ENCODE measurements around the gene SLX4IP. TPM values are rescaled to one million over a fixed set of nuclear protein-coding genes. Genes with fewer than 3 reads are reported as not detected.

Gene SLX4IP
- total and polyA plus RNA-seq, 2 of the 13 experiments (the other 11 are each of a cell fraction or from before 2014, with no cell fraction given) = 3.6 to 7.3 TPM

DNA sequence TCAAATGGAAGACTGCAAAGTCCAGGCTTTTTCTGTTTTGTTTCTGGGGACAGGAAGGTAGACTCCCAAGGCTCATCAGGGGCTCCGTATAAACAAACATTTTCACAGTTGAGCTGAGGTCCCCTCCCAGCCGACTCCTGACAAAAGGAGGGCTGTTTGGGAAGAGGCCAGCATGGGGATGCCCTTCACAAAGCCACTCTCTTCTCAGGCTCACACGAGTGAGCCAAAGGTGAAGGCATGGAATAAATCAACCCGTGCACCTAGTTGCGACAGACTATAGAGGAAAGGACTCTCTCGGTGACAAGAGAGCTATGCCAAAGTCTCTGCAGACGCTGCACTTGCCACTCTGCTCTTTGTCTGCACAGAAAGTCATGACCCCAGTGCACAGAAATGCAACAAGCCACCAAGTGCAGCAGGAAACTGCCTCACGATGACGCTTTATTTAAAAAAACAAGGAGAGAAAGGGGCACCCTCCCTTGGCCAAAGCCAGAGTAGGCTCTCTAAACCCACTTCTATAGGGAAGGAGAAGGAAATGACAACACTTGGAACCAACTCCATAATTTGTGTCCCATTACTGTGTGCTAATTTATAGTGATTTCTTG, 217.7 kb downstream of the SLX4IP start (continued):
- TF ChIP-seq, protein P1, sequence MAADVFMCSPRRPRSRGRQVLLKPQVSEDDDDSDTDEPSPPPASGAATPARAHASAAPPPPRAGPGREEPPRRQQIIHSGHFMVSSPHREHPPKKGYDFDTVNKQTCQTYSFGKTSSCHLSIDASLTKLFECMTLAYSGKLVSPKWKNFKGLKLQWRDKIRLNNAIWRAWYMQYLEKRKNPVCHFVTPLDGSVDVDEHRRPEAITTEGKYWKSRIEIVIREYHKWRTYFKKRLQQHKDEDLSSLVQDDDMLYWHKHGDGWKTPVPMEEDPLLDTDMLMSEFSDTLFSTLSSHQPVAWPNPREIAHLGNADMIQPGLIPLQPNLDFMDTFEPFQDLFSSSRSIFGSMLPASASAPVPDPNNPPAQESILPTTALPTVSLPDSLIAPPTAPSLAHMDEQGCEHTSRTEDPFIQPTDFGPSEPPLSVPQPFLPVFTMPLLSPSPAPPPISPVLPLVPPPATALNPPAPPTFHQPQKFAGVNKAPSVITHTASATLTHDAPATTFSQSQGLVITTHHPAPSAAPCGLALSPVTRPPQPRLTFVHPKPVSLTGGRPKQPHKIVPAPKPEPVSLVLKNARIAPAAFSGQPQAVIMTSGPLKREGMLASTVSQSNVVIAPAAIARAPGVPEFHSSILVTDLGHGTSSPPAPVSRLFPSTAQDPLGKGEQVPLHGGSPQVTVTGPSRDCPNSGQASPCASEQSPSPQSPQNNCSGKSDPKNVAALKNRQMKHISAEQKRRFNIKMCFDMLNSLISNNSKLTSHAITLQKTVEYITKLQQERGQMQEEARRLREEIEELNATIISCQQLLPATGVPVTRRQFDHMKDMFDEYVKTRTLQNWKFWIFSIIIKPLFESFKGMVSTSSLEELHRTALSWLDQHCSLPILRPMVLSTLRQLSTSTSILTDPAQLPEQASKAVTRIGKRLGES (CRISPR knock-in tag; IDR thresholded peaks at IDR 0.05; ENCODE audit: borderline replicate concordance) = no peak
- TF ChIP-seq, protein P2, sequence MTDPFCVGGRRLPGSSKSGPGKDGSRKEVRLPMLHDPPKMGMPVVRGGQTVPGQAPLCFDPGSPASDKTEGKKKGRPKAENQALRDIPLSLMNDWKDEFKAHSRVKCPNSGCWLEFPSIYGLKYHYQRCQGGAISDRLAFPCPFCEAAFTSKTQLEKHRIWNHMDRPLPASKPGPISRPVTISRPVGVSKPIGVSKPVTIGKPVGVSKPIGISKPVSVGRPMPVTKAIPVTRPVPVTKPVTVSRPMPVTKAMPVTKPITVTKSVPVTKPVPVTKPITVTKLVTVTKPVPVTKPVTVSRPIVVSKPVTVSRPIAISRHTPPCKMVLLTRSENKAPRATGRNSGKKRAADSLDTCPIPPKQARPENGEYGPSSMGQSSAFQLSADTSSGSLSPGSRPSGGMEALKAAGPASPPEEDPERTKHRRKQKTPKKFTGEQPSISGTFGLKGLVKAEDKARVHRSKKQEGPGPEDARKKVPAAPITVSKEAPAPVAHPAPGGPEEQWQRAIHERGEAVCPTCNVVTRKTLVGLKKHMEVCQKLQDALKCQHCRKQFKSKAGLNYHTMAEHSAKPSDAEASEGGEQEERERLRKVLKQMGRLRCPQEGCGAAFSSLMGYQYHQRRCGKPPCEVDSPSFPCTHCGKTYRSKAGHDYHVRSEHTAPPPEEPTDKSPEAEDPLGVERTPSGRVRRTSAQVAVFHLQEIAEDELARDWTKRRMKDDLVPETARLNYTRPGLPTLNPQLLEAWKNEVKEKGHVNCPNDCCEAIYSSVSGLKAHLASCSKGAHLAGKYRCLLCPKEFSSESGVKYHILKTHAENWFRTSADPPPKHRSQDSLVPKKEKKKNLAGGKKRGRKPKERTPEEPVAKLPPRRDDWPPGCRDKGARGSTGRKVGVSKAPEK (CRISPR knock-in tag; IDR thresholded peaks at IDR 0.05; ENCODE audit: borderline replicate concordance) = no peak
- TF ChIP-seq ZNF672 (CRISPR knock-in tag; IDR thresholded peaks at IDR 0.05) = no peak
- TF ChIP-seq EP300 (IDR thresholded peaks at IDR 0.05; ENCODE audit: low read depth in 2 of 2, low read length in 2 of 2) = peak; percentile 28 to 81; a peak in 3 of 4 replicates
- TF ChIP-seq EP300 (CRISPR knock-in tag; IDR thresholded peaks at IDR 0.05; ENCODE audit: borderline replicate concordance) = peak; percentile 66; the same call in 1 of the 2 replicates
- peak; percentile 86 for TF ChIP-seq ZBTB38 (CRISPR knock-in tag; IDR thresholded peaks at IDR 0.05)
- peak; percentile 54; the same call in 1 of the 2 replicates for TF ChIP-seq GATAD2A (CRISPR knock-in tag; IDR thresholded peaks at IDR 0.05)
- peak; percentile 88 for TF ChIP-seq CEBPG (CRISPR knock-in tag; IDR thresholded peaks at IDR 0.05)
- TF ChIP-seq ZNF292 (CRISPR knock-in tag; IDR thresholded peaks at IDR 0.05; ENCODE audit: borderline replicate concordance, low read depth) = peak; percentile 87; the same call in 1 of the 2 replicates
- TF ChIP-seq SOX5 (CRISPR knock-in tag; IDR thresholded peaks at IDR 0.05; ENCODE audit: borderline replicate concordance) = peak; percentile 73
- TF ChIP-seq ZMYM4 (CRISPR knock-in tag; IDR thresholded peaks at IDR 0.05) = peak; percentile 73; the same call in 1 of the 2 replicates
- TF ChIP-seq ZNF605 (CRISPR knock-in tag; IDR thresholded peaks at IDR 0.05) = peak; percentile 83; the same call in 1 of the 2 replicates
- TF ChIP-seq RXRB (CRISPR knock-in tag; IDR thresholded peaks at IDR 0.05; ENCODE audit: borderline replicate concordance) = peak; percentile 58; the same call in 1 of the 2 replicates
- no peak for TF ChIP-seq ELF3 (CRISPR knock-in tag; IDR thresholded peaks at IDR 0.05)
- TF ChIP-seq, protein P3, sequence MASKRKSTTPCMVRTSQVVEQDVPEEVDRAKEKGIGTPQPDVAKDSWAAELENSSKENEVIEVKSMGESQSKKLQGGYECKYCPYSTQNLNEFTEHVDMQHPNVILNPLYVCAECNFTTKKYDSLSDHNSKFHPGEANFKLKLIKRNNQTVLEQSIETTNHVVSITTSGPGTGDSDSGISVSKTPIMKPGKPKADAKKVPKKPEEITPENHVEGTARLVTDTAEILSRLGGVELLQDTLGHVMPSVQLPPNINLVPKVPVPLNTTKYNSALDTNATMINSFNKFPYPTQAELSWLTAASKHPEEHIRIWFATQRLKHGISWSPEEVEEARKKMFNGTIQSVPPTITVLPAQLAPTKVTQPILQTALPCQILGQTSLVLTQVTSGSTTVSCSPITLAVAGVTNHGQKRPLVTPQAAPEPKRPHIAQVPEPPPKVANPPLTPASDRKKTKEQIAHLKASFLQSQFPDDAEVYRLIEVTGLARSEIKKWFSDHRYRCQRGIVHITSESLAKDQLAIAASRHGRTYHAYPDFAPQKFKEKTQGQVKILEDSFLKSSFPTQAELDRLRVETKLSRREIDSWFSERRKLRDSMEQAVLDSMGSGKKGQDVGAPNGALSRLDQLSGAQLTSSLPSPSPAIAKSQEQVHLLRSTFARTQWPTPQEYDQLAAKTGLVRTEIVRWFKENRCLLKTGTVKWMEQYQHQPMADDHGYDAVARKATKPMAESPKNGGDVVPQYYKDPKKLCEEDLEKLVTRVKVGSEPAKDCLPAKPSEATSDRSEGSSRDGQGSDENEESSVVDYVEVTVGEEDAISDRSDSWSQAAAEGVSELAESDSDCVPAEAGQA (IDR thresholded peaks at IDR 0.05; ENCODE audit: low read depth) = no peak
- TF ChIP-seq, protein P3 (CRISPR knock-in tag; IDR thresholded peaks at IDR 0.05; ENCODE audit: borderline replicate concordance) = no peak
- TF ChIP-seq ASH2L (IDR thresholded peaks at IDR 0.05; ENCODE audit: insufficient read length, low read depth, low read length) = peak; percentile 48
- TF ChIP-seq BCL6 (CRISPR knock-in tag; IDR thresholded peaks at IDR 0.05) = peak; percentile 71
